Measurements from ENCODE around the gene QPRT.

- TF ChIP-seq, protein P1, sequence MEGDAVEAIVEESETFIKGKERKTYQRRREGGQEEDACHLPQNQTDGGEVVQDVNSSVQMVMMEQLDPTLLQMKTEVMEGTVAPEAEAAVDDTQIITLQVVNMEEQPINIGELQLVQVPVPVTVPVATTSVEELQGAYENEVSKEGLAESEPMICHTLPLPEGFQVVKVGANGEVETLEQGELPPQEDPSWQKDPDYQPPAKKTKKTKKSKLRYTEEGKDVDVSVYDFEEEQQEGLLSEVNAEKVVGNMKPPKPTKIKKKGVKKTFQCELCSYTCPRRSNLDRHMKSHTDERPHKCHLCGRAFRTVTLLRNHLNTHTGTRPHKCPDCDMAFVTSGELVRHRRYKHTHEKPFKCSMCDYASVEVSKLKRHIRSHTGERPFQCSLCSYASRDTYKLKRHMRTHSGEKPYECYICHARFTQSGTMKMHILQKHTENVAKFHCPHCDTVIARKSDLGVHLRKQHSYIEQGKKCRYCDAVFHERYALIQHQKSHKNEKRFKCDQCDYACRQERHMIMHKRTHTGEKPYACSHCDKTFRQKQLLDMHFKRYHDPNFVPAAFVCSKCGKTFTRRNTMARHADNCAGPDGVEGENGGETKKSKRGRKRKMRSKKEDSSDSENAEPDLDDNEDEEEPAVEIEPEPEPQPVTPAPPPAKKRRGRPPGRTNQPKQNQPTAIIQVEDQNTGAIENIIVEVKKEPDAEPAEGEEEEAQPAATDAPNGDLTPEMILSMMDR (IDR thresholded peaks at IDR 0.05; ENCODE audit: low read depth, low read length, missing input control), result no peak
- TF ChIP-seq YY1 (IDR thresholded peaks at IDR 0.05), result no peak
- TF ChIP-seq RXRA (IDR thresholded peaks at IDR 0.05), result no peak
- no peak for TF ChIP-seq REST (IDR thresholded peaks at IDR 0.05)
- TF ChIP-seq FOXA1 (IDR thresholded peaks at IDR 0.05), result no peak
- TF ChIP-seq TAF1 (conservative IDR thresholded peaks at IDR 0.05), result no peak
- TF ChIP-seq GABPA (IDR thresholded peaks at IDR 0.05 in 1 of 2, conservative IDR thresholded peaks at IDR 0.05 in 1 of 2), result no peak
- no peak for TF ChIP-seq MAX (IDR thresholded peaks at IDR 0.05)
- TF ChIP-seq SP1 (IDR thresholded peaks at IDR 0.05), result no peak
These were observed 57.1 kb downstream of the QPRT start for GRCh38 chr16:29736112-29736511.

Data from liver (tissue), 3 donors.